Left lung (tissue), 10 donors: ENCODE results near the gene MB. TPM values are rescaled to one million over a fixed set of nuclear protein-coding genes. Genes with fewer than 3 reads are reported as not detected.

Experiments
- ATAC-seq: fragments of 200-7000 bp; cut with Tn5 transposase; one replicate; pipeline ENCODE4 v1.9.1; 2020; ENCODE audit warnings: moderate library complexity
- DNase-seq, 4 donors: peaks; one replicate each; pipeline ENCODE4 v3.0.0-alpha.2; 2013 to 2020
- H3K27ac ChIP-seq, 2 donors: fragments of 200-600 bp; sonication (generic) in 1 of 2; one replicate each; pipeline versions ENCODE4 v1.5.0 to v1.8.0; 2020 to 2021
- H3K27me3 ChIP-seq, 2 donors: fragments of 200-600 bp; sonication (generic) in 1 of 2; one replicate each; pipeline versions ENCODE4 v1.5.0 to v1.8.0; 2020 to 2021
- H3K36me3 ChIP-seq, 2 donors: fragments of 200-600 bp; sonication (generic) in 1 of 2; one replicate each; pipeline versions ENCODE4 v1.5.0 to v1.8.0; 2020 to 2021
- H3K4me1 ChIP-seq, 2 donors: fragments of 200-600 bp; one replicate each; pipeline ENCODE4 v1.8.0; 2021
- H3K4me3 ChIP-seq, 2 donors: fragments of 200-600 bp; sonication (generic) in 1 of 2; one replicate each; pipeline versions ENCODE4 v1.5.0 to v1.8.0; 2020 to 2021; ENCODE audit warnings: mild to moderate bottlenecking in 1 of 2
- H3K9me3 ChIP-seq, 2 donors: fragments of 200-600 bp; sonication (generic) in 1 of 2; one replicate each; pipeline versions ENCODE4 v1.5.0 to v1.8.0; 2020 to 2021
- intact Hi-C, 2 donors: fragments of 100-400 bp; cut with DNase I; formaldehyde crosslinking; loops; one replicate each; pipeline versions ENCODE4 v1.11.2 to v1.14.2; 2022
- polyA plus RNA-seq, 6 donors: library from polyadenylated mRNA; unstranded; fragments of 120-200 nt; gene quantifications; one replicate each; pipeline ENCODE4 v1.2.1, GENCODE V29; 2013; ENCODE audit not compliant: insufficient read length in 6 of 6
- total RNA-seq, 2 donors: library from RNA; stranded (reverse); fragmentation: NEBNext Ultra II Directional; extraction: Animal tissue kit (Norgen Biotek cat#: 25700); gene quantifications; one replicate each; pipeline ENCODE4 v1.2.1, GENCODE V29; 2021
- TF ChIP-seq, protein P1 (sequence below), 2 donors: fragments of 200-600 bp; sonication (generic) in 1 of 2; IDR thresholded peaks; one replicate each; pipeline versions ENCODE4 v1.5.0 to v1.8.0; 2021; ENCODE audit warnings: antibody characterized with exemption in 2 of 2
- donor health status: DM: no; HTN: yes; CAD: no.
- donor health status: DM: no; HTN: no; CAD: no.

The MB gene
- total and polyA plus RNA-seq, 8 donors, result 0.18 to 3.3 (median 0.86) TPM

DNA sequence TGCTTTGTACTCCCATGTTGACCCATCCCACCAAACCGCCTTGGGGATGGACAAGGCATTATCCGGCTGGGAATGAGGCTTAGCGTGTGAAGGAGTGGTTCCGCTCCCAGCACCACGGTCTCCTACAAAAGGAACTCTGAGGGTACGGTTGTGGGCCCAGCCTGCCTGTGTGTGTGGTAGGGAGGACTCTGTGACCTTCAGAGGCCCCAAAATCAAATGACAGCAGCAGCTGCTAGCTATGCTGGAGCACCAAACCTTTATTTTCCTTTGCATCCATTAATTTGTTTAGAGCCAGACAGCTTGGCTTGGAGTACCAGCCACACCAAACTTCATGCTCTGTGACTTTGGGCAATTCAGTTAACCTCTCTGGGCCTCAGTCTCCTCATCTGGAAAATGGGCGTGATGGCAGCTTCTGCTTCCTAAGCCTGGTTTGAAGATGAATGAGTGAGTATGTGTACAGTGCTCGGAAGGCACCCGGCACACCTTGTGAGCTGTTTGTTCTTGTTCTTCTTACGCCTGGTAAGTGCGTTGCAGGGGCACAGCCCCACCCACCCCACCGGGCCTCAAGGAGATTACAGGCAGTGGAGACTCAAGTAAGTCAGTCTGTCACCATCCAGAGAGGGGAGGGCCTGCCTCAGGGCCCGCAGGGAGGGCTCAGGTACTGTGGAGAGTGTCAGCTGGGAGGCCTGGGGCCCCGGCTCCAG, 25.3 kb downstream of the MB start:
- Histone ChIP-seq H3K27me3 (no peaks in the 10 kb centered on the region), H3K27ac (no peak overlapping the region), H3K4me1 (peaks cover 0 to 24% of the 10 kb centered on the region in 2 donors), H3K9me3 (no peaks in the 10 kb centered on the region), H3K4me3 (no peak overlapping the region), H3K36me3 (no peaks in the 10 kb centered on the region)
- TF ChIP-seq, protein P1, sequence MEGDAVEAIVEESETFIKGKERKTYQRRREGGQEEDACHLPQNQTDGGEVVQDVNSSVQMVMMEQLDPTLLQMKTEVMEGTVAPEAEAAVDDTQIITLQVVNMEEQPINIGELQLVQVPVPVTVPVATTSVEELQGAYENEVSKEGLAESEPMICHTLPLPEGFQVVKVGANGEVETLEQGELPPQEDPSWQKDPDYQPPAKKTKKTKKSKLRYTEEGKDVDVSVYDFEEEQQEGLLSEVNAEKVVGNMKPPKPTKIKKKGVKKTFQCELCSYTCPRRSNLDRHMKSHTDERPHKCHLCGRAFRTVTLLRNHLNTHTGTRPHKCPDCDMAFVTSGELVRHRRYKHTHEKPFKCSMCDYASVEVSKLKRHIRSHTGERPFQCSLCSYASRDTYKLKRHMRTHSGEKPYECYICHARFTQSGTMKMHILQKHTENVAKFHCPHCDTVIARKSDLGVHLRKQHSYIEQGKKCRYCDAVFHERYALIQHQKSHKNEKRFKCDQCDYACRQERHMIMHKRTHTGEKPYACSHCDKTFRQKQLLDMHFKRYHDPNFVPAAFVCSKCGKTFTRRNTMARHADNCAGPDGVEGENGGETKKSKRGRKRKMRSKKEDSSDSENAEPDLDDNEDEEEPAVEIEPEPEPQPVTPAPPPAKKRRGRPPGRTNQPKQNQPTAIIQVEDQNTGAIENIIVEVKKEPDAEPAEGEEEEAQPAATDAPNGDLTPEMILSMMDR (IDR thresholded peaks at IDR 0.05), result no peak
- intact Hi-C loops, result no loop called here
- ATAC-seq (peak; percentile 28), DNase-seq (peak in 1 of 4 donors; percentile 10)

DNA sequence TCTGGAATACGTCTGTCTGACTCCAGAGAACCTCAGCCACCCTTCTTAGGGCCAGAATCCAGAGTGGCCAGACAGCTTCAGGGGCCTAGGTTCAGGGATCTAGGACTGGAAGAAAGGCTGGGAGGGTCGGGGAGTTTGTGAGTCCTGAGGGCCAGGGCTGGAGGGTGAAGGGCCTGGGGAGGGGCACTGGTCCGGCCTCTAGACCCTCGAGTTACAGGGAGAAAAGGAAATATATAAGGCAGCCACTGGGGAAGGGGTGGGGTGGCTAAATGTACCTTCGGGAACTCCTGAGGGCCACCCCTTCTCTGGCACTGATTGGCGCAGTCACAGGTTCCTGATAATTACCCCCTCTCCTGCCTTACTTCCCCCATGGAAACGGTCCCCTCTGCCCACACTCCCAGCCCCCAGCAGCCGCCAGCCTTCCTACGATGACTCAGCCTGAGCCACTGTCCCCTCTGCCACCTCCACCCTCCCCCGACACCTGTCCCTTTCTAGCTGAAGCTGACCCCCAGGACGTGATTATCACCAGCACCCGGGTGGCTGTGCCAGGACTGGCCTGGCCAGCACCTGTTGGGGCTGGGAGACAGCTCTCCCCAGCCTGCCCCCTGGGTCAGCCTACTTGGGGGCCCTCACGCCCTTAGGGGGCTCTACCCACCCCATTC, 26.4 kb downstream of the MB start:
- Histone ChIP-seq H3K4me1 (peaks cover 0 to 24% of the 10 kb centered on the region in 2 donors), H3K27me3 (no peaks in the 10 kb centered on the region), H3K4me3 (no peak overlapping the region), H3K27ac (no peak overlapping the region), H3K36me3 (no peaks in the 10 kb centered on the region), H3K9me3 (no peaks in the 10 kb centered on the region)
- DNase-seq, result peak in 1 of 4 donors; percentile 50
- intact Hi-C loops, result no loop called here
- no peak for ATAC-seq
- TF ChIP-seq, protein P1 (IDR thresholded peaks at IDR 0.05), result no peak

GRCh38 chr22:35589756-35590093, 27.4 kb downstream of the MB start:
- TF ChIP-seq, protein P1 (IDR thresholded peaks at IDR 0.05), result no peak
- Histone ChIP-seq H3K27ac (no peak overlapping the region), H3K36me3 (no peaks in the 10 kb centered on the region), H3K9me3 (no peaks in the 10 kb centered on the region), H3K4me1 (peaks cover 0 to 24% of the 10 kb centered on the region in 2 donors), H3K4me3 (no peak overlapping the region), H3K27me3 (no peaks in the 10 kb centered on the region)
- intact Hi-C loops, result loop anchor here in 1 of 2 donors (5.0 kb wide), 1 partner anchor 157 kb away; no protein-coding TSS in a partner anchor
- DNase-seq (peak in 1 of 4 donors; percentile 10), ATAC-seq (no peak)

DNA sequence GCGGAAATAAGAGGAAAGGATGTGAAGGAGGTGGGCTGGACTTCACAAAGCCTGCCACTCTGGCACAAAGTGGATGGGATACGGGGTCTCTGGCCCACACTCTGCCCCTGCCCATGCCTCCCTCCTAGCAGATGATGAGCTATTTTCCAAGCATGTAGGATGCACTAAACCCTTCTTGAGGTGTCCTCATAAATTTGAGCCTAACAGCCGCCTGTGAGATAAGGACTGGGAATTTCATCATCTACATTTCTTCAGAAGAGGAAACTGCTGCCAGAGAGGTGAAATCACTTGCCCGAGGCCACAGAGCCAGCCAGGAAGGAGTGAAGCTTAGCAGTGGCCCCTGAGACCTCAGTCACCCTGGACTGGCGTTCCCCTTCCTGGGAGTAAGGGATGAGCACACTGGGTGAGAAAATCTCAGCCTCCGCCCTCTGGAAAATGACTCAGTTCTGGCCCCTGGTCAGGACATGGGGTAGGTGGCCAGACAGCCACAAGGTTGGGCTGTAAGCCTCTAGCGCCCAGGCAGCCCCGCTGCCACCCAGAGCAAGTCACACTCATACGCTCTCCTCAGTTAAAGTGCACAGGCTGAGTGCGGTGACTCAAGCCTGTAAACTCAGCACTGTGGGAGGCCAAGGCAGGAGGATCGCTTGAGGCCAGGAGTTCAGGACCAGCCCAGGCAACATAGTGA, 27.9 kb downstream of the MB start:
- no peaks in the 10 kb centered on the region for H3K36me3 ChIP-seq
- peak in 2 of 4 donors; percentile 46 to 60 for DNase-seq
- no peak overlapping the region for H3K27ac ChIP-seq
- no peak overlapping the region for H3K4me3 ChIP-seq
- no peaks in the 10 kb centered on the region for H3K27me3 ChIP-seq
- TF ChIP-seq, protein P1 (IDR thresholded peaks at IDR 0.05), result no peak
- intact Hi-C loops, result loop anchor here in 1 of 2 donors (5.0 kb wide), 1 partner anchor 157 kb away; no protein-coding TSS in a partner anchor
- no peaks in the 10 kb centered on the region for H3K9me3 ChIP-seq
- ATAC-seq, result peak; percentile 51
- peaks cover 0 to 24% of the 10 kb centered on the region in 2 donors for H3K4me1 ChIP-seq

GRCh38 chr22:35587896-35588295, 29.2 kb downstream of the MB start:
- no peak for ATAC-seq
- no peak overlapping the region for H3K27ac ChIP-seq
- H3K36me3 ChIP-seq, result no peaks in the 10 kb centered on the region
- H3K4me3 ChIP-seq, result no peak overlapping the region
- peak in 1 of 4 donors; percentile 5 for DNase-seq
- peaks cover 0 to 24% of the 10 kb centered on the region in 2 donors for H3K4me1 ChIP-seq
- intact Hi-C loops, result loop anchor here in 1 of 2 donors (5.0 kb wide), 1 partner anchor 156 kb away; no protein-coding TSS in a partner anchor
- TF ChIP-seq, protein P1 (IDR thresholded peaks at IDR 0.05), result no peak
- no peaks in the 10 kb centered on the region for H3K27me3 ChIP-seq
- H3K9me3 ChIP-seq, result no peaks in the 10 kb centered on the region
